NCI-H1105 treated with DMSO at 0.1 percent for 48 hours (cell line): ENCODE measurements around the gene AUTS2.

Experiments used
- DNase-seq: peaks from one replicate; lab custom pipeline; 2025; lab: John Stamatoyannopoulos, UW

AUTS2 gene

GRCh38 chr7:69939317-69939716 is 341.0 kb downstream of the AUTS2 start:
- DNase-seq, result no peak

- DNase-seq, result peak; percentile 0
Measured at GRCh38 chr7:69941077-69941651, 342.9 kb downstream of the AUTS2 start.

GRCh38 chr7:69942573-69942972 is 344.3 kb downstream of the AUTS2 start:
- no peak for DNase-seq

GRCh38 chr7:69946901-69947300 is 348.6 kb downstream of the AUTS2 start:
- DNase-seq, result no peak

GRCh38 chr7:69947998-69948397 is 349.7 kb downstream of the AUTS2 start:
- DNase-seq, result no peak

- DNase-seq, result no peak
Measured at GRCh38 chr7:69949122-69949521, 350.8 kb downstream of the AUTS2 start.

- DNase-seq, result no peak
Measured at GRCh38 chr7:69951458-69951857, 353.2 kb downstream of the AUTS2 start.

- DNase-seq, result no peak
Measured at GRCh38 chr7:69953136-69954067, 355.1 kb downstream of the AUTS2 start.

- no peak for DNase-seq
Measured at GRCh38 chr7:69956541-69956940, 358.3 kb downstream of the AUTS2 start.

GRCh38 chr7:69957661-69958060 is 359.4 kb downstream of the AUTS2 start:
- no peak for DNase-seq

- peak; percentile 11 for DNase-seq
Measured at GRCh38 chr7:69959789-69960499, 361.7 kb downstream of the AUTS2 start.

GRCh38 chr7:69961436-69961835 is 363.2 kb downstream of the AUTS2 start:
- no peak for DNase-seq

GRCh38 chr7:69962186-69963065 is 364.2 kb downstream of the AUTS2 start:
- DNase-seq, result peak; percentile 64

- no peak for DNase-seq
Measured at GRCh38 chr7:69963393-69963792, 365.1 kb downstream of the AUTS2 start.

- DNase-seq, result no peak
Measured at GRCh38 chr7:69966766-69967591, 368.7 kb downstream of the AUTS2 start.

- no peak for DNase-seq
Measured at GRCh38 chr7:69967689-69968450, 369.6 kb downstream of the AUTS2 start.

GRCh38 chr7:69968969-69969556 is 370.8 kb downstream of the AUTS2 start:
- DNase-seq, result no peak

- no peak for DNase-seq
Measured at GRCh38 chr7:69981646-69982045, 383.4 kb downstream of the AUTS2 start.

GRCh38 chr7:69982197-69982596 is 383.9 kb downstream of the AUTS2 start:
- no peak for DNase-seq

- no peak for DNase-seq
Measured at GRCh38 chr7:69989551-69989950, 391.3 kb downstream of the AUTS2 start.
